Measurements from ENCODE around the gene SERPINE2.
A peak's percentile ranks its signal among the peaks of the same experiment; 100 is the strongest.

The SERPINE2 gene

GRCh38 chr2:224055101-224055500 lies 16.0 kb upstream of the SERPINE2 start:
- DNase-seq (ENCODE audit: low read depth in 3 of 3, low spot score in 1 of 3): no peak

GRCh38 chr2:224046752-224047151 lies 7.7 kb upstream of the SERPINE2 start:
- no peak for DNase-seq (ENCODE audit: low read depth in 3 of 3, low spot score in 1 of 3)

- no peak for DNase-seq (ENCODE audit: low read depth in 3 of 3, low spot score in 1 of 3)
These were observed 3.2 kb upstream of the SERPINE2 start for GRCh38 chr2:224042191-224042696.

GRCh38 chr2:224041554-224041953 lies 2.5 kb upstream of the SERPINE2 start:
- DNase-seq (ENCODE audit: low read depth in 3 of 3, low spot score in 1 of 3): no peak

GRCh38 chr2:224040753-224041152 lies 1.7 kb upstream of the SERPINE2 start:
- no peak for DNase-seq (ENCODE audit: low read depth in 3 of 3, low spot score in 1 of 3)

GRCh38 chr2:224039770-224040440 lies 819 bp upstream of the SERPINE2 start:
- DNase-seq (ENCODE audit: low read depth in 3 of 3, low spot score in 1 of 3): no peak

- no peak for DNase-seq (ENCODE audit: low read depth in 3 of 3, low spot score in 1 of 3)
These were observed 331 bp downstream of the SERPINE2 start for GRCh38 chr2:224038830-224039079.

- peak in 2 of 3 donors; percentile 11 to 31 for DNase-seq (ENCODE audit: low read depth in 3 of 3, low spot score in 1 of 3)
These were observed 847 bp downstream of the SERPINE2 start for GRCh38 chr2:224038049-224038829.

GRCh38 chr2:224036731-224037361 lies 2.2 kb downstream of the SERPINE2 start:
- no peak for DNase-seq (ENCODE audit: low read depth in 3 of 3, low spot score in 1 of 3)

GRCh38 chr2:224034017-224034416 lies 5.1 kb downstream of the SERPINE2 start:
- DNase-seq (ENCODE audit: low read depth in 3 of 3, low spot score in 1 of 3): no peak

GRCh38 chr2:224033601-224034000 lies 5.5 kb downstream of the SERPINE2 start:
- no peak for DNase-seq (ENCODE audit: low read depth in 3 of 3, low spot score in 1 of 3)

GRCh38 chr2:224032283-224032682 lies 6.8 kb downstream of the SERPINE2 start:
- DNase-seq (ENCODE audit: low read depth in 3 of 3, low spot score in 1 of 3): no peak

- no peak for DNase-seq (ENCODE audit: low read depth in 3 of 3, low spot score in 1 of 3)
These were observed 7.6 kb downstream of the SERPINE2 start for GRCh38 chr2:224031358-224031970.

GRCh38 chr2:224030786-224031185 lies 8.3 kb downstream of the SERPINE2 start:
- DNase-seq (ENCODE audit: low read depth in 3 of 3, low spot score in 1 of 3): no peak

GRCh38 chr2:224029876-224030275 lies 9.2 kb downstream of the SERPINE2 start:
- DNase-seq (ENCODE audit: low read depth in 3 of 3, low spot score in 1 of 3): no peak

- no peak for DNase-seq (ENCODE audit: low read depth in 3 of 3, low spot score in 1 of 3)
These were observed 11.2 kb downstream of the SERPINE2 start for GRCh38 chr2:224027931-224028330.

GRCh38 chr2:224027070-224027469 lies 12.0 kb downstream of the SERPINE2 start:
- no peak for DNase-seq (ENCODE audit: low read depth in 3 of 3, low spot score in 1 of 3)

- DNase-seq (ENCODE audit: low read depth in 3 of 3, low spot score in 1 of 3): peak in 1 of 3 donors; percentile 23
These were observed 13.2 kb downstream of the SERPINE2 start for GRCh38 chr2:224025874-224026273.

GRCh38 chr2:224024270-224024669 lies 14.8 kb downstream of the SERPINE2 start:
- DNase-seq (ENCODE audit: low read depth in 3 of 3, low spot score in 1 of 3): no peak

- DNase-seq (ENCODE audit: low read depth in 3 of 3, low spot score in 1 of 3): no peak
These were observed 15.9 kb downstream of the SERPINE2 start for GRCh38 chr2:224023188-224023587.

- no peak for DNase-seq (ENCODE audit: low read depth in 3 of 3, low spot score in 1 of 3)
These were observed 16.6 kb downstream of the SERPINE2 start for GRCh38 chr2:224022486-224022885.

- no peak for DNase-seq (ENCODE audit: low read depth in 3 of 3, low spot score in 1 of 3)
These were observed 18.6 kb downstream of the SERPINE2 start for GRCh38 chr2:224020523-224020922.

All from stimulated activated CD4-positive, alpha-beta T cell treated with anti-CD3 and anti-CD28 coated beads, TNF-alpha, amount 100 ng/mL, for 1 hour (primary cell).